Suprapubic skin (tissue), 3 donors: ENCODE data around the gene SCRN1.

Source experiments
- CTCF ChIP-seq, 2 donors: fragments of 200-600 bp in 1 of 2; fragments of 450-650 bp in 1 of 2; sonication (generic) in 1 of 2; IDR thresholded peaks; one replicate each; pipeline ENCODE4 v1.5.1; 2016 to 2019; ENCODE audit warnings: antibody characterized with exemption in 2 of 2, mild to moderate bottlenecking in 1 of 2, moderate library complexity in 1 of 2
- POLR2A ChIP-seq, 2 donors: fragments of 450-650 bp; IDR thresholded peaks; one replicate each; pipeline ENCODE4 v1.6.1; 2017; ENCODE audit warnings: antibody characterized with exemption in 2 of 2, mild to moderate bottlenecking in 2 of 2, moderate library complexity in 2 of 2

GRCh38 chr7:29871787-29872398, 117.7 kb downstream of the SCRN1 start:
- TF ChIP-seq CTCF (IDR thresholded peaks at IDR 0.05) (no peak), POLR2A (IDR thresholded peaks at IDR 0.05) (no peak)
